DND-41 (cell line): Measurements from ENCODE around the gene PSMD12.

Source experiments
- ATAC-seq: fragments of 200-7000 bp; cut with Tn5 transposase; 3 replicates; pipeline ENCODE4 v1.9.1; 2021; ENCODE audit warnings: low read depth; ENCODE audit not compliant: insufficient read depth
- DNase-seq: peaks from one replicate; pipeline ENCODE4 v3.0.0-alpha.2; 2020
- H2AFZ ChIP-seq: 2 replicates; pipeline ENCODE4 v1.6.0; 2012; ENCODE audit warnings: low read depth, low read length
- H3K27ac ChIP-seq: 2 replicates; pipeline ENCODE4 v1.5.1; 2012; ENCODE audit warnings: low read length, inconsistent platforms
- H3K27me3 ChIP-seq: fragments of 200-600 bp; sonication (generic); 2 replicates; pipeline ENCODE4 v1.6.0; 2012; ENCODE audit warnings: low read length, mild to moderate bottlenecking, inconsistent platforms; ENCODE audit not compliant: insufficient read depth, poor library complexity
- H3K36me3 ChIP-seq: 2 replicates; pipeline ENCODE4 v1.5.1; 2012; ENCODE audit warnings: low read length, inconsistent platforms; ENCODE audit not compliant: insufficient read depth
- H3K4me1 ChIP-seq: 2 replicates; pipeline ENCODE4 v1.5.1; 2012; ENCODE audit warnings: mild to moderate bottlenecking, low read length; ENCODE audit not compliant: insufficient read depth
- H3K4me2 ChIP-seq: 2 replicates; pipeline ENCODE4 v1.6.0; 2012; ENCODE audit warnings: mild to moderate bottlenecking, moderate library complexity, low read length, inconsistent platforms; ENCODE audit not compliant: insufficient read depth
- H3K4me3 ChIP-seq, 2 experiments: fragments of 200-600 bp in 1 of 2; shearing (Covaris generic) in 1 of 2; 2 replicates each; pipeline ENCODE4 v1.5.1; 2012 to 2016; ENCODE audit warnings: inconsistent platforms in 2 of 2, low read length in 2 of 2, mild to moderate bottlenecking in 2 of 2, low read depth in 1 of 2, moderate library complexity in 1 of 2
- H3K79me2 ChIP-seq: 2 replicates; pipeline ENCODE4 v1.6.0; 2012; ENCODE audit warnings: low read length, inconsistent platforms; ENCODE audit not compliant: insufficient read depth
- H3K9ac ChIP-seq: 2 replicates; pipeline ENCODE4 v1.6.0; 2012; ENCODE audit warnings: low read depth, mild to moderate bottlenecking, inconsistent platforms, low read length, moderate library complexity
- H3K9me3 ChIP-seq: 2 replicates; pipeline ENCODE4 v1.5.1; 2012; ENCODE audit warnings: low read length, moderate library complexity, mild to moderate bottlenecking, inconsistent platforms; ENCODE audit not compliant: insufficient read depth, severe bottlenecking
- H4K20me1 ChIP-seq: 2 replicates; pipeline ENCODE4 v1.6.0; 2012; ENCODE audit warnings: low read length; ENCODE audit not compliant: insufficient read depth
- CTCF ChIP-seq: IDR thresholded peaks from 2 replicates; pipeline ENCODE4 v1.5.1; 2012; ENCODE audit warnings: borderline replicate concordance, low read length, moderate library complexity, mild to moderate bottlenecking; ENCODE audit not compliant: poor library complexity, severe bottlenecking; ENCODE audit errors: extremely low read depth
- EZH2 ChIP-seq: IDR thresholded peaks from 3 replicates; pipeline ENCODE4 v1.6.1; 2012; ENCODE audit warnings: borderline replicate concordance, low read depth, mild to moderate bottlenecking, moderate library complexity, low read length, inconsistent platforms; ENCODE audit not compliant: severe bottlenecking

The PSMD12 gene

DNA sequence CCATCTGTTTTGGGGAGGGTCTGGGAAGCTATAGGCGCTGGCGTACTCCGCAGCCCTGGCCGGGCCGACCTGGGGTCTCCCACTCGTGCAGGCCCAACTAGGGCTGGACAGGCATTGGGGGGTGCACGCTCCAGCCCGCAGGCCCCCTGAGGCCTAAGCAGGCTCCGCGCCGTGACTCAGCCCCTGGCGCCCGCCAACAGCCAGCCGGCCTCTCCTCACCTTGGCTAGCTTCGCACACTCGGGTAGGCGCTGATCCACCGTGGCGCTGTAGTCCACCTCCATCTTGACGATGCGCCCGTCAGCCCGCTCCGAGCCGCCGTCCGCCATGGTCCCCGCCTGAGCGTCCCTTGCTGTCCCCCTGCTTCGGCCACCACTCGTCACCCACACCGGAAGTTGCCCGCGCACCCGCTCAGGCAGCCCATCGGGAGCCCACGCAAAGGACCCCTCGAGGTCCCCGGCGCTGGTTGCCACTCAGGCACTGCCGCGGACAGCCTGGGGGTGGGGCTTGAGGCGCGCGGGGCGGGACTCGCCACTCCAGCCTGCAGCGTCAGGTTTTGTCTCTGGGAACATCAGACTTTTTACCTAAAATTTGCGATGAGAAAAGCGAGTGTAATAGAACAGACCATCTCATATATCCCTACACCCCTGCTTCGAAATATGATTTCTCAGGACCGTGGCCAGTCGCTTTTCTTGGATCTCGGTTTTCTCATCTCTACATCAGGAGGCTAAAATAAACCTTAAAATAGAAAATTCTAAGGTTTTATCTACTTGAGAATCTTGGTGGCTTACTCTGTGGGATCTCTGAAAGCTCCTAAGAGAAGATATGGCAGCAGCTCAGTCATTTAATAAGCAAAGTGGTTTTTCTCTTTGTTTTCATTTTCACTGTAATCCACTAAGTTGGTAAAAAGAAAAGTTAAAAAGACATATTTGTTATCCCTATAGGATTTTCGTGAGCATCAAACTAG, at the start of gene PSMD12:
PSMD12 (minus strand) TSS at position 385 of the 965 bp plus-strand sequence; CDS start at position 327, 58 bp downstream.
- Histone ChIP-seq H3K4me3 (peak within 1 kb of the TSS; percentile 82 to 87), H3K9ac (peak within 1 kb of the TSS; percentile 87), H3K79me2 (peaks cover 55% of the 10 kb centered on the region), H3K27ac (peak within 1 kb of the TSS; percentile 95), H3K9me3 (no peaks in the 10 kb centered on the region), H2AFZ (peak within 1 kb of the TSS; percentile 97), H4K20me1 (peaks cover 34% of the 10 kb centered on the region; the same call in 1 of the 2 replicates), H3K4me2 (peak within 1 kb of the TSS; percentile 84), H3K4me1 (peaks cover 32% of the 10 kb centered on the region), H3K36me3 (peaks cover 32% of the 10 kb centered on the region), H3K27me3 (no peaks in the 10 kb centered on the region)
- TF ChIP-seq CTCF (peak; percentile 21), EZH2 (no peak)
- ATAC-seq (peak; percentile 98), DNase-seq (peak; percentile 94)

GRCh38 chr17:67415291-67415690, 48.9 kb upstream of the PSMD12 start:
- TF ChIP-seq CTCF (no peak), EZH2 (no peak)
- Histone ChIP-seq H3K79me2 (no peaks in the 10 kb centered on the region), H3K27me3 (no peaks in the 10 kb centered on the region), H3K4me1 (no peaks in the 10 kb centered on the region), H3K4me2 (no peak overlapping the region), H3K9ac (no peak overlapping the region), H3K27ac (no peak overlapping the region), H4K20me1 (no peaks in the 10 kb centered on the region), H2AFZ (no peak overlapping the region), H3K9me3 (no peaks in the 10 kb centered on the region), H3K36me3 (no peaks in the 10 kb centered on the region), H3K4me3 (no peak overlapping the region)
- ATAC-seq (no peak), DNase-seq (no peak)

DNA sequence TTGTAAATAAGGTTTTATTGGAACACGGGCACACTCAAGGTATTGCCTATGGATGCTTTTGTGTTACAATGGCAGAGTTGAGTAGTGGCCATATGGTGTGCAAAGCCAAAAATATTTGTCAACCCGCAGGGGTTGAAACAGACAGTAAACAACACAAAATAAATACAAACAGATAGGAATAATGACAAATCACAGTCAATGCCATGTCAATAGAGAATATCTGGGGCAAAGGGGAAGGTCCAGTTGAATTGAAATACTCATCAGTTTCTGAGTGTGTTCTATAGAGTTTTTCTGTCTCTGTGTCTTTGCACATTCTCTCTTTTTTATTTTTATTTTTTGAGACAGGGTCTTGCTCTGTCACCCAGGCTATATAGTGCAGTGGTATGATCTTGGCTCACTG, 48.2 kb upstream of the PSMD12 start:
- H3K9me3 ChIP-seq, result no peaks in the 10 kb centered on the region
- no peaks in the 10 kb centered on the region for H4K20me1 ChIP-seq
- no peak for ATAC-seq
- H3K36me3 ChIP-seq, result no peaks in the 10 kb centered on the region
- no peak overlapping the region for H3K27ac ChIP-seq
- no peak overlapping the region for H3K4me3 ChIP-seq
- DNase-seq, result no peak
- TF ChIP-seq CTCF (no peak), EZH2 (no peak)
- H2AFZ ChIP-seq, result no peak overlapping the region
- no peaks in the 10 kb centered on the region for H3K4me1 ChIP-seq
- H3K9ac ChIP-seq, result no peak overlapping the region
- no peaks in the 10 kb centered on the region for H3K79me2 ChIP-seq
- H3K27me3 ChIP-seq, result no peaks in the 10 kb centered on the region
- no peak overlapping the region for H3K4me2 ChIP-seq
